CD4-positive, alpha-beta T cell treated with Interleukin-17A for 4 hours (primary cell): Measurements from ENCODE around the gene DUSP11.

Source experiments
- DNase-seq: peaks from one replicate; pipeline ENCODE4 v3.0.0-alpha.2; 2020; ENCODE audit warnings: mixed read lengths

DUSP11 gene

DNA sequence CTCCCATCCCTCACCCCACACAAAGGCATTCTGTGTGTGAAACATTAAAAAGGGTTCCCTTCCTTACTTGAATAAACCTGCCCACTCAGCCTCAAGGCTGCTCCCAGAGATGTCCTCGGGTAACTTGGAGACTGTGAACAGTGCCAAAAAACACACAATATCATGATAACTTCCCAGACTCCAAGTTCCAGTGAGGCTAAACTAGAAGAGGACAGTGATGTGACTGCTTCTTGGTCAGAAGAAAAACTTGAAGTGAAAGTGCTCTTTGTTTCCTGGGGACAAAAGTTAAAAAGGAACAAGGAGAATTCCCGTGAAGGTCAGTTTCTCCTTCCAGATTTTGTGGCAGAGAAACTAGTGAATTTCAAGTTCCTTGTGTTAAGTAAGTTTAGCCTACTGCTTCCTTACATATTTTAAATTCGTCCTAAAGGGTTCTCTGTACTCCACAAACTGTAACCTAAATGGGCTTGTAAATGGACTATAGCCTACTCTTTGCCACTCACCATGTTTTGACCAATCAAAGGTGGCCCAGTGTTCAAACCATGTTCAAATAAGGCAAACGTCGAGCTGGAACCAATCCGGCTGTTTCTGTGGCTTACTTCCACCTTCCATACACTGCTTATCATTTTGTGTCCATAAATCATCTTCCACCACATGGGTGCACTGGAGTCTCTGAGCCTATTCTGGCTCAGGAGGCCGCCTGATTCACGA is 63.2 kb downstream of the DUSP11 start:
- DNase-seq, result no peak

DNA sequence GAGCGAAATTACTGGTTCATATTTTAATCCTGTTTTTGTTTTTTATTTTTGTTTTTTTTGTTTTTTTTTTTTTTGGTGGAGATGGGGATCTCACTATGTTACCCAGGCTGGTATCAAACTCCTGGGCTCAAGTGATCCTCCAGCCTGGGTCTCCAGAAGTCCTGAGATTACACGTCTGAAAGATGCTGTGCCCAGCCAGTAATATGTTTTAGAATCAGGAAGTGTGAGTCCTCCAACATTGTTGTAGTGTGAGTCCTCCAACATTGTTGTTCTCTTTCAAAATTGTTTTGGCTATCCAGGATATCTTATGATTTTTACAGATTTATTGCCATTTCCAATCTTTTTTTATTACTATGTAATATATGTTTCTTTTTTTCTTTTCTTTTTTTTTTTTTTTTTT is 65.8 kb downstream of the DUSP11 start:
- DNase-seq, result no peak
